Panc1 (cell line): ENCODE results near the gene SELENOI. TPM values are rescaled to one million over a fixed set of nuclear protein-coding genes. Genes with fewer than 3 reads are reported as not detected.

Experiments
- ATAC-seq: fragments of 200-7000 bp; cut with Tn5 transposase; 2 replicates; pipeline ENCODE4 v1.9.1; 2020; ENCODE audit warnings: mild to moderate bottlenecking, moderate library complexity
- BruUV-seq: library from RNA; stranded (reverse); fragments of 400-500 nt; replicated peaks from 2 replicates; lab custom pipeline; 2021; lab: Mats Ljungman, UMichigan
- CTCF ChIA-PET: fragments of 300-600 bp; sonication (Branson Sonifier 250); formaldehyde crosslinking; loops from one replicate; lab custom pipeline; 2022; ENCODE audit warnings: antibody characterized with exemption; lab: Charles Lee
- POLR2A ChIA-PET: fragments of 300-600 bp; sonication (Branson Sonifier 250); formaldehyde crosslinking; loops from one replicate; lab custom pipeline; 2022; ENCODE audit warnings: antibody characterized with exemption; lab: Charles Lee
- DNase-seq: peaks from one replicate; pipeline ENCODE4 v3.0.0-alpha.2; 2010; ENCODE audit warnings: low read depth, low spot score
- H3K27ac ChIP-seq: 2 replicates; pipeline ENCODE4 v1.5.1; 2011; ENCODE audit warnings: mild to moderate bottlenecking, low read length, inconsistent platforms
- H3K27me3 ChIP-seq: fragments of 200-500 bp; sonication (Bioruptor generic); 2 replicates; pipeline ENCODE4 v1.6.0; 2014; ENCODE audit warnings: low read length, inconsistent platforms; ENCODE audit not compliant: control insufficient read depth, insufficient read depth
- H3K36me3 ChIP-seq: fragments of 200-500 bp; sonication (Bioruptor generic); 2 replicates; pipeline ENCODE4 v1.5.1; 2014; ENCODE audit warnings: inconsistent platforms, mild to moderate bottlenecking, low read length, moderate library complexity; ENCODE audit not compliant: control insufficient read depth, insufficient read depth
- H3K4me1 ChIP-seq: 2 replicates; pipeline ENCODE4 v1.5.1; 2011; ENCODE audit warnings: inconsistent platforms, mild to moderate bottlenecking, low read length, moderate library complexity; ENCODE audit not compliant: control insufficient read depth, insufficient read depth
- H3K4me3 ChIP-seq, 2 experiments: 2 replicates each; pipeline ENCODE4 v1.5.1; 2011 to 2012; ENCODE audit warnings: low read depth in 2 of 2, low read length in 2 of 2, mild to moderate bottlenecking in 2 of 2, inconsistent platforms in 1 of 2, moderate library complexity in 1 of 2
- H3K9me3 ChIP-seq: fragments of 200-500 bp; sonication (Bioruptor generic); 2 replicates; pipeline ENCODE4 v1.5.1; 2014; ENCODE audit warnings: low read depth, mild to moderate bottlenecking, inconsistent platforms, low read length, moderate library complexity; ENCODE audit not compliant: control insufficient read depth, insufficient read depth
- CTCF ChIP-seq: fragments of 450-650 bp; IDR thresholded peaks from 2 replicates; pipeline ENCODE4 v1.5.1; 2017; ENCODE audit warnings: mild to moderate bottlenecking
- POLR2AphosphoS5 ChIP-seq: IDR thresholded peaks from 2 replicates; pipeline ENCODE4 v1.6.1; 2012; ENCODE audit warnings: mild to moderate bottlenecking, low read depth, low read length, moderate library complexity
- REST ChIP-seq, 2 experiments: IDR thresholded peaks; 2 replicates each; pipeline ENCODE4 v1.6.1; 2011 to 2012; ENCODE audit warnings: low read depth in 2 of 2, control low read depth in 1 of 2, low read length in 1 of 2, mild to moderate bottlenecking in 1 of 2, moderate library complexity in 1 of 2; ENCODE audit not compliant: insufficient read depth in 1 of 2
- SIN3A ChIP-seq: IDR thresholded peaks from 2 replicates; pipeline ENCODE4 v1.6.1; 2012; ENCODE audit warnings: low read depth, mild to moderate bottlenecking, low read length, moderate library complexity, borderline replicate concordance; ENCODE audit not compliant: insufficient read depth
- TCF7L2 ChIP-seq: IDR thresholded peaks from 2 replicates; pipeline ENCODE4 v1.6.1; 2011; ENCODE audit warnings: mild to moderate bottlenecking, low read depth, low read length, inconsistent platforms
- in situ Hi-C: cut with HindIII; loops from 2 replicates; pipeline ENCODE4 v1.10.0; 2016; ENCODE audit warnings: low sequenced_read_pairs, low pct_unique_long_range_greater_than_20kb
- intact Hi-C: fragments of 100-400 bp; cut with micrococcal nuclease; formaldehyde crosslinking; loops from one replicate; pipeline ENCODE4 v1.10.0; 2022; ENCODE audit not compliant: unreplicated experiment
- total RNA-seq: library from RNA; stranded (reverse); gene quantifications from one replicate; pipeline ENCODE4 v1.2.1, GENCODE V29; 2021; ENCODE audit not compliant: unreplicated experiment

SELENOI gene
- total RNA-seq, 1 experiment from 2014 or later: 28.5 TPM

GRCh38 chr2:26384183-26384582 lies 38.2 kb downstream of the SELENOI start:
- TF ChIP-seq CTCF (no peak), TCF7L2 (no peak), REST (IDR thresholded peaks at IDR 0.05; ENCODE audit: insufficient read depth in 1 of 2, low read depth in 2 of 2, low read length in 1 of 2) (no peak), POLR2AphosphoS5 (no peak), SIN3A (no peak)
- POLR2A ChIA-PET: interaction anchor here (0.6 to 0.7 kb wide), 2 partner anchors 175 to 177 kb away, joined by 3 read pairs; no protein-coding TSS in a partner anchor
- ATAC-seq: no peak

GRCh38 chr2:26384597-26384996 lies 38.7 kb downstream of the SELENOI start:
- H3K9me3 ChIP-seq: no peaks in the 10 kb centered on the region
- no peaks in the 10 kb centered on the region for H3K27me3 ChIP-seq
- in situ Hi-C loops (no loop called here), intact Hi-C loops (no loop called here)
- H3K4me1 ChIP-seq: no peaks in the 10 kb centered on the region
- CTCF ChIA-PET: no interaction called here
- no peak for TF ChIP-seq POLR2AphosphoS5
- TF ChIP-seq CTCF: no peak
- TF ChIP-seq TCF7L2: no peak
- TF ChIP-seq REST (IDR thresholded peaks at IDR 0.05; ENCODE audit: insufficient read depth in 1 of 2, low read depth in 2 of 2, low read length in 1 of 2): no peak
- no peak for TF ChIP-seq SIN3A
- POLR2A ChIA-PET: interaction anchor here (0.6 to 0.7 kb wide), 3 partner anchors 162 to 176 kb away, joined by 3 to 6 read pairs (median 3); no protein-coding TSS in a partner anchor
- peaks cover 18% of the 10 kb centered on the region for H3K36me3 ChIP-seq
- no peak overlapping the region for H3K27ac ChIP-seq
- DNase-seq (no peak), ATAC-seq (no peak)
- BruUV-seq: no TSS peak
- H3K4me3 ChIP-seq: no peak overlapping the region

More at GRCh38 chr2:26384183-26384582, 38.2 kb downstream of the SELENOI start:
- no peaks in the 10 kb centered on the region for H3K27me3 ChIP-seq
- intact Hi-C loops (no loop called here), in situ Hi-C loops (no loop called here)
- no TSS peak for BruUV-seq
- no peak overlapping the region for H3K27ac ChIP-seq
- CTCF ChIA-PET: no interaction called here
- H3K4me1 ChIP-seq: no peaks in the 10 kb centered on the region
- H3K4me3 ChIP-seq: no peak overlapping the region
- no peaks in the 10 kb centered on the region for H3K9me3 ChIP-seq
- peaks cover 18% of the 10 kb centered on the region for H3K36me3 ChIP-seq
- DNase-seq: no peak
